SJSA1 (cell line): ENCODE measurements around the gene SH3D21. TPM values are rescaled to one million over a fixed set of nuclear protein-coding genes. Genes with fewer than 3 reads are reported as not detected.

Source experiments
- DNase-seq, 2 experiments: peaks; one replicate each; pipeline ENCODE4 v3.0.0-alpha.2; 2015 to 2020; ENCODE audit warnings: low spot score in 2 of 2, low read depth in 1 of 2
- H3K27ac ChIP-seq: fragments of 250-450 bp; sonication (Bioruptor Pico); 2 replicates; pipeline ENCODE4 v1.5.1; 2020; ENCODE audit warnings: mild to moderate bottlenecking, moderate library complexity
- H3K27me3 ChIP-seq: fragments of 250-450 bp; sonication (Bioruptor Pico); replicated peaks from 2 replicates; pipeline ENCODE4 v1.5.1; 2020; ENCODE audit warnings: mild to moderate bottlenecking, moderate library complexity
- H3K36me3 ChIP-seq: fragments of 250-450 bp; sonication (Bioruptor Pico); 2 replicates; pipeline ENCODE4 v1.5.1; 2020; ENCODE audit warnings: mild to moderate bottlenecking
- H3K4me1 ChIP-seq: fragments of 250-450 bp; sonication (Bioruptor Pico); replicated peaks from 2 replicates; pipeline ENCODE4 v1.6.1; 2021; ENCODE audit warnings: mild to moderate bottlenecking
- H3K4me3 ChIP-seq: fragments of 250-450 bp; sonication (Bioruptor Pico); 2 replicates; pipeline ENCODE4 v1.5.1; 2020; ENCODE audit warnings: mild to moderate bottlenecking
- H3K9me3 ChIP-seq: fragments of 250-450 bp; sonication (Bioruptor Pico); replicated peaks from 2 replicates; pipeline ENCODE4 v1.5.1; 2020; ENCODE audit warnings: mild to moderate bottlenecking
- total RNA-seq: library from RNA; depleted of rRNA; stranded (reverse); fragments of >200 nt; shearing (Covaris generic); gene quantifications from 2 replicates; pipeline ENCODE4 v1.2.3, GENCODE V29; 2014

SH3D21 gene
- total RNA-seq, 1 experiment from 2014 or later, result 1.5 TPM

DNA sequence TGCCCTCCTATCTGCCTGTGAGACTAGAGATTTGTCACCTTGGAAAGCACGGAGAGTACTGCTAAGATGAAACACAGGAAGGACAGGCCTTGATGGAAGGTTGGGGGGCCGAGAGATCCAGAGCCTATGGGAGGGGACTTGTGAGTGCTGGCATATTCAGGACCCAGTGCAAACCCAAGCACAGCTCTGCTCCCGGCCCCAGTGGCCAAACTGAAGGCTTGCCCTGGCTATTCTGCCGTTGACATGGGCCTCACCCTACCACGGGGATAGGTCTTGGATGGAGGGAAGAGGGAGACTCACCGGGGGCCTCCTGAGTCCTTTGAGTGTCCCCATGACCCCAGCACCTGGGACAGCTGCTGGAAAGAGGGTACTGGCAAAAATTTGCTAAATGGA lies 21.9 kb downstream of the SH3D21 start:
- H3K27ac ChIP-seq, result no peak overlapping the region
- peaks cover 3% of the 10 kb centered on the region for H3K36me3 ChIP-seq
- no peak overlapping the region for H3K4me3 ChIP-seq
- H3K4me1 ChIP-seq, result peaks cover 20% of the 10 kb centered on the region
- DNase-seq, result no peak
- H3K27me3 ChIP-seq, result no peaks in the 10 kb centered on the region
- H3K9me3 ChIP-seq, result peaks cover 3% of the 10 kb centered on the region

DNA sequence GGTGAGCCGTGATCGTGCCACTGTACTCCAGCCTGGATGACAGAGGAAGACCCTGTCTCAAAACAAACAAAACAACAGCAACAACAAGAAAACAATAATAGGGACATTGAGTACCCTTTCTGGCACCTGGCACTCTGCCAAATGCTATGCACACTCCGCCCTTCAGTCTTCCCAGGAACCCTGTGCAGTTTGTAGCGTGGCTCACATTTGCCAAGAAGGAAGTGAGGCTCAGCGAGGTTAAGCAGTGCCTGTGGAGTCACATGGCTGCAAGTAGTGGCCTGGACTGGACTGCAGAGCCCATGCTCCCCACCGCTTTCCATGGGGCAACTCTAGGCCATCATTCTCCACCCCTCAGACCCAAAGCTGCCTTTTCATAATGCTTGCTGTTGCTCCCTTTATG lies 22.5 kb downstream of the SH3D21 start:
- no peak for DNase-seq
- no peak overlapping the region for H3K4me3 ChIP-seq
- H3K36me3 ChIP-seq, result no peaks in the 10 kb centered on the region
- no peaks in the 10 kb centered on the region for H3K27me3 ChIP-seq
- no peaks in the 10 kb centered on the region; the same call in 1 of the 2 replicates for H3K9me3 ChIP-seq
- peaks cover 16% of the 10 kb centered on the region for H3K4me1 ChIP-seq
- H3K27ac ChIP-seq, result no peak overlapping the region

DNA sequence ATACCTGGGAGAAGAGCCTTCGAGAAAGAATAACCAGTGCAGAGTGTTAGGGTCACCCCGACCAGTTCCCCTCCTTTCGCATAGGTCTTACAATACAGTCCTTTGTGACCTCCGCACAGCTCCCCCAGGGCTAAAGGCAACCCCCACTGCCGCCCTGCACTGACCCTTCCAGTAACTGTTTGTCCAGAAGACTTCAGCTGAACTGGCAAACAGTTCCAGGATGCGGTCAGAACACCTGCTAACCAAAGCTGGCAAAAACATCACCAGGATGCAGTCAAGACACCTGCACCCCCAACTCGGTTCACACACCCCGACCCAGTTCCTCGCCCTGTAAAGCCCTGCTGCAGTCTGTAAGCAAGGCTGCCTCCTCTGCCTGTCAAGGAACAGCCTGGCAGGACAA lies 23.6 kb downstream of the SH3D21 start:
- Histone ChIP-seq H3K36me3 (no peaks in the 10 kb centered on the region), H3K27me3 (no peaks in the 10 kb centered on the region), H3K27ac (no peak overlapping the region), H3K9me3 (no peaks in the 10 kb centered on the region), H3K4me3 (no peak overlapping the region), H3K4me1 (peaks cover 8% of the 10 kb centered on the region)
- no peak for DNase-seq

DNA sequence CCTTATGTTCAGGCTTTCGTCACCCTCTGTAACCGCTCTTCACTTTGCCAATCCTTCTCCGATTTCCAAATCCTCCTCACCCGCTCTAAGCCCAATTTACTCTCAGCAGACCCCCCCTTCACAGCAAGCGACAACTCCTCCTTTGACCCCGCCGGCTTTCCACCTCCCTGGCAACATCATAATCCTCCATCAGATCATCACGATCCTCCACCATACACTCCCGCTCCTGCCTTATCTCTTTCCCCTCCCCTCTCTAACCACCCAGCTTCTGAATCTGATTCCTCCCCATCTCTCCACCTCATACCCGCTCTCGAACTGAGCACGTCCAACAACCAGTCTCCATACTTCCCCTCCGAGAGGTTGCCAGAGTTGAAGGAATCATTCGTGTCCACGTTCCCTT lies 24.8 kb downstream of the SH3D21 start:
- Histone ChIP-seq H3K4me3 (no peak overlapping the region), H3K36me3 (no peaks in the 10 kb centered on the region), H3K27ac (no peak overlapping the region), H3K27me3 (no peaks in the 10 kb centered on the region), H3K4me1 (peaks cover 8% of the 10 kb centered on the region), H3K9me3 (no peaks in the 10 kb centered on the region)
- no peak for DNase-seq

DNA sequence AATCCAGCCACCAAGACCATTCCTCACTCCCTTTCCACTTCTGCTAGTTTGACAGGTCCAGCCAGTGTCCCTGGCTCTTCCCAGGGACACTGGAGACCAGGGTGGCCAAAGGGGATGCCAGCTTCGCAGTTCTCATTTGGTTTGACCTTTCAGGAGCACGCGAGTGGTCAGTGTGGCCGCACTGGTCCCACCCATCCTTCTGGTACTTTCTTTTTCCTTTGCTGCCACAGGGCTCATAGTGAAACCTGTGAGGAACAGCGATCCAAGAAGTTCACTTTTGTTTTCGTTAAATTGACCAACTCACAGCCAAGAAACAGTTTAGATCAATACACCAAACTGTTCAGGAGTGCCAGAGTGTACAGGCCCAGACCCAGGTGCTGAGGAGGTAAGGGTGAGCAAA lies 31.7 kb downstream of the SH3D21 start:
- H3K36me3 ChIP-seq, result peaks cover 32% of the 10 kb centered on the region
- DNase-seq, result no peak
- H3K4me1 ChIP-seq, result peaks cover 5% of the 10 kb centered on the region
- no peaks in the 10 kb centered on the region for H3K27me3 ChIP-seq
- no peak overlapping the region for H3K4me3 ChIP-seq
- no peaks in the 10 kb centered on the region for H3K9me3 ChIP-seq
- H3K27ac ChIP-seq, result no peak overlapping the region

DNA sequence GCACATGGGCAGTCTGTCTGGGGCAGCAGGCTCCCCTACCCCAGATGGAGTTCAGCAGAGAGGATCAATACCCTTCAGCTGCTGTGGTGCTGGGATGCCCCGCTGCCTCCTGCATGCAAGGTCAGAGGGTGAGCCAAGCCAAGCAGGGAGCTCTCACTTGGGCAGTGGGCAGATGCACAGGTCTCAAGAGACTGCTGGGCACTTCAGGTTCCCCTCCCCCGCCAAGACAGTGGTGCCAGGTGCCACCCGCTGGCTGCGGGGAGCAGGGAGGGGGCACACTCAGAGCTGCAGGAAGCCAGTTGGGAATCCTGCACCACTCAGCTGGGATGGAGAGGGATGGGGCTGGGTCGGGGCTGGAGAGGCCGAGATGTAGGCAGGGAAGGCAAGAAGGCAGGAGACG lies 33.0 kb downstream of the SH3D21 start:
- Histone ChIP-seq H3K4me1 (peaks cover 19% of the 10 kb centered on the region), H3K27ac (no peak overlapping the region), H3K4me3 (no peak overlapping the region), H3K27me3 (no peaks in the 10 kb centered on the region), H3K36me3 (peaks cover 45% of the 10 kb centered on the region), H3K9me3 (no peaks in the 10 kb centered on the region)
- DNase-seq, result no peak

DNA sequence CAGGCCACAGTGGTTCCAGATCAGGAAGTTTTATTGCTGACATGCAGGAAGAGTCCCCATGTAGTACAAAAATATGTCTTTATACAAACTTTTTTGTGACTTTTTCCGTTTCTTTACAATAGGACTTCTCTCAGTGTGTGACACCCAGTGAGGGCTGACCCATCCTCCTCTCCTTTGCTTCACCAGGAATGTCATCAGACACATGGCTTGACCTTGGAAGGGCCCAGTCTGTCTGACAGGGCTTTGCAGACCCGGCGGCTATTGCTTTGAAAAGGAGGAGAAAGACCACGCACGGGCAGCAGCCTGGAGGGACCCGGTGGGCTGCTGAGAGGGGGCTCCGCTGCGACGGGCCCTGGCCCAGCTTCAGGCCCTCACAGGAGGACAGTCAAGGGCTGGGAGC lies 33.4 kb downstream of the SH3D21 start:
- peaks cover 49% of the 10 kb centered on the region for H3K36me3 ChIP-seq
- no peak overlapping the region for H3K27ac ChIP-seq
- no peaks in the 10 kb centered on the region for H3K27me3 ChIP-seq
- H3K4me3 ChIP-seq, result no peak overlapping the region
- DNase-seq, result no peak
- no peaks in the 10 kb centered on the region for H3K9me3 ChIP-seq
- H3K4me1 ChIP-seq, result peaks cover 21% of the 10 kb centered on the region

DNA sequence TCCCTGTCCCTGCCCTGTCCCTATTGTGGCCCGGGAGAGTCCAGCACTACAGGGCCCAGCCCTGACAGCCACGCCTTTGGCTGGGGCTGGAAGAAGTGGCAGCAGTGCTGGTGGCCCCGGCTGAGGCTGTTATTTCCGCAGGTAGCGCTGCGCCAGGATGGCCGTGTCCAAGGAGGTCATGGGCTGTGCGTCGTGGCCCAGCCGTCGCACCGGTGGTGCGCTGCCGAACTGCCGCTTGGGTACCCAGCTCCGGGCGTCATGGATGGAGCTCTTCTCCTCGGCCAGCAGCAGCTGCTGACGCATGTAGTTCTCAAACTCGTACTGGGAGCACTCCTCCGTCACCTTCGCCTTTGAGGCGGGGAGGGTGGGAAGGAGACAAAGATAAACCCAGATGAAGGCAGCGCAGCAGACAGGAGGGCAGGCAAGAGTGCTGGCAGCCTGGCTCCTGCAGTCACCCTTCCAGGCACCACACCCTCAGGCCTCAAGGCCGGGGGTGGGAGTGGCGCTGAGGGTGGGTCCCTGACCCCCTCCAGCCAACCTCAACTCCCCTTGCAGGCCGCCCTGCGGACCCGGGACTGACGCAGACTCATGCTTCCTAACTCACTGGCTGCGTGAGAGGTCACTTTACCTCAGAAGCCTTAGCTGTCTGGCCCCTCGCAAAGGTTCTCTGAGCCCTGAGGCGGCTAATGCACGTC lies 35.6 kb downstream of the SH3D21 start:
- H3K4me3 ChIP-seq, result no peak overlapping the region
- H3K27me3 ChIP-seq, result no peaks in the 10 kb centered on the region
- H3K36me3 ChIP-seq, result peaks cover 66% of the 10 kb centered on the region
- H3K4me1 ChIP-seq, result peaks cover 21% of the 10 kb centered on the region
- H3K9me3 ChIP-seq, result no peaks in the 10 kb centered on the region
- H3K27ac ChIP-seq, result no peak overlapping the region
- no peak for DNase-seq

DNA sequence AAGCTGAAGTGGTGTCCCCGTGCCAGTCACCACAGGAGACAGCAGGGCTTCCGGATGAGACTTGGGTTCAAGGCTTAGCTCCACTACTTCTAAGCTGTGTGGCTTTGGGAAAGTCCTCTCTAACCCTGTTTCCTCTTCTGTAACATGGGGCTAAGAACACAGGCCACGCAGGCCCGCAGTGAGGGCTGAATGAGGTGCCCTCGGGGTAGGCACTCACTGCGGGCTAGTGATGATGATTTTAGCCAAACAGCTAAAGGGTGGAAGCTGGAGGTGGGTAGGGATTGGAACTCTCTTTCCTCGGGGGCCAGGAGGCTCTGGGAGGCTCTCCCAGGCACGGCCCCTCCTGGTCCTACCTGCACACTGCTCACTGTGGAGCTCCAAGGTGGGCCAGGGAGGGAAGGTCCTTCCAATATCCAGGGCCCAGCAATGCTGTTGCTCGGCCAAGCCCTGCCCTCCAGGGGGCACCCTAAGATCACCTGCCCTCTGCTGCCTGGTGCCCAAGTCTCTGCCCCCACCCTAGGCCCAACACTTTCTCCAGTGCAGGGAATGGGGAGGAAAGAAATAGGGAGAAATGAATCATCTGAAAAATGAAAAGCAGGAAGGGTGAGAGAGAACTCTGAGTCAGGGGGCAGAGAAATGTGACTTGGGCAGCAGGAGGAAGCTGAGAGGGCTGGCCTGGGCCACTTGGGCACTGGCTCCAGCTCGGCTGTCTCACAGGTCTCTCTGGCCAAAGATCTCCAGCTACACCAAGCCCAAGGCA lies 36.4 kb downstream of the SH3D21 start:
- DNase-seq, result peak; percentile 83 to 86
- peak overlapping the region; percentile 67 for H3K27ac ChIP-seq
- H3K4me3 ChIP-seq, result no peak overlapping the region
- H3K4me1 ChIP-seq, result peaks cover 21% of the 10 kb centered on the region
- H3K9me3 ChIP-seq, result no peaks in the 10 kb centered on the region
- H3K27me3 ChIP-seq, result no peaks in the 10 kb centered on the region
- peaks cover 71% of the 10 kb centered on the region for H3K36me3 ChIP-seq

DNA sequence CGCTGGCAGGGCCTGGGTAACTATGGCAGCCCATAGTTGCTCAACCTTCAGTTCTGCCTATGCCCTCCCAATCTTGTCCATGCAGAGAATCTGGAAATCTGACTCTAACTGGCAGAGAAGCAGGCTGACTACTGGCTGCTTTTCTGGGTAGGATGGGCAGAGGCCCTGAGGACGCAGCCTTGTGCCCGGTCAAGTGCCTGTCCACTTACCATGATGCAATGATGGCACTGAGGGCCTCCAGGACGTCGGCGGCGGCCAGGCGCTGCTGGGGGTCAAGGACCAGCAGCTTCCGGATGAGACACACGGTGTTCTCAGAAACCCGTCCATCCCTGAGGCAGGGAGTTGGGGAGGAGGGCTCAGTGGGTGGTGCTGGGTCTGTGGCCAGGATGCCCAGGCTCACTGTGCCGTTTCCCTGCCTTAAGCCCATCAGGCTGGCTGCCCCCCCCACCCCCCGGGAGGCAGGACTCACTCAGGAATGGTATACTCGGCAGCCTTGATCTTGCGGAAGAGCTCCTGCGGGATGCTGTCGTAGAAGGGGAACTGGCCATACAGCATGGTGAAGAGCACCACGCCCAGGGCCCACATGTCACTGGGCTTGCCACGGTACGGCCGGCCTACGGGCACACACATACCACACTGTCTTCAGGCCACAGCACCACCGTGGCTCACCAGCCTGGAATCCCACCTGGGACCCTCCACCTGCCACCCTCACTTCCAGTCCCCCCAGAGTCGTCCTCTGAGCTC lies 37.7 kb downstream of the SH3D21 start:
- no peak for DNase-seq
- Histone ChIP-seq H3K4me3 (no peak overlapping the region), H3K4me1 (peaks cover 22% of the 10 kb centered on the region), H3K27ac (peak overlapping the region; percentile 67; the same call in 1 of the 2 replicates), H3K27me3 (no peaks in the 10 kb centered on the region), H3K36me3 (peaks cover 84% of the 10 kb centered on the region), H3K9me3 (no peaks in the 10 kb centered on the region)

DNA sequence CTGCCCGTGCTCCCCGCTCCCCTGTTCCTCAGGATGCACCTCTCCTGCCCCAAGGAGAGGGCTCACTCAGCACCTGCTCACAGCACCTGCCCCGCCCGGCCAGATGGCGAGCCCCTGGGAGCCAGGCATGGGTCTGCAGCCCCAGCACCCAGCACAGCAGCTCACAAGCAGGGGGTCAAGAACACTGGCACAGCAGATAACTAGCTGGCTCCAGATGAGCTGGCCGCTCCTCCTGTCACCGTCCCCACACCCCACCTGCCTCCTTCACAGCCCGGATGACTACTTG lies 38.2 kb downstream of the SH3D21 start:
- Histone ChIP-seq H3K27me3 (no peaks in the 10 kb centered on the region), H3K27ac (no peak overlapping the region), H3K4me3 (no peak overlapping the region), H3K4me1 (peaks cover 27% of the 10 kb centered on the region), H3K9me3 (no peaks in the 10 kb centered on the region), H3K36me3 (peaks cover 89% of the 10 kb centered on the region)
- DNase-seq, result no peak

DNA sequence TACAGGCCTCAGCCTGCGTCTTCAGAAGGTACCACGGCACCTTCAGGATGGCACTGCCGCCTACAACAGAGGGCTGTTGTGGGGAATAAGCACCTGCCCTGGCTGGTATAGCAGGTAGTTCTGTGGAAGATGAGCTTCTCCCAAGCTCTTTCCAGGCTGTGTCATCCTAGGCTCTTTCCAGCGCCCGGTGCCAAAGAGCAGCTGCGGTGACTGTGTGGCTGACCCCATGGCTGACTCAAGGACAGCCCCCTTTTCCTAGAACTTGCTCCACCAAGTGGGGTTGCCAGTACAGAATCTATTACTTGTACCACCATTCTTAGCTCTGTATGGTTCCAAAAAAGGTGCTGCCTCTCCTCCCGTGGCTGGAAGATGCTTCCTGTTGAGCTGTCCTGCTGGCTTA lies 39.2 kb downstream of the SH3D21 start:
- Histone ChIP-seq H3K4me1 (peaks cover 37% of the 10 kb centered on the region), H3K27ac (no peak overlapping the region), H3K9me3 (no peaks in the 10 kb centered on the region), H3K36me3 (peaks cover 84% of the 10 kb centered on the region), H3K27me3 (no peaks in the 10 kb centered on the region), H3K4me3 (no peak overlapping the region)
- no peak for DNase-seq

DNA sequence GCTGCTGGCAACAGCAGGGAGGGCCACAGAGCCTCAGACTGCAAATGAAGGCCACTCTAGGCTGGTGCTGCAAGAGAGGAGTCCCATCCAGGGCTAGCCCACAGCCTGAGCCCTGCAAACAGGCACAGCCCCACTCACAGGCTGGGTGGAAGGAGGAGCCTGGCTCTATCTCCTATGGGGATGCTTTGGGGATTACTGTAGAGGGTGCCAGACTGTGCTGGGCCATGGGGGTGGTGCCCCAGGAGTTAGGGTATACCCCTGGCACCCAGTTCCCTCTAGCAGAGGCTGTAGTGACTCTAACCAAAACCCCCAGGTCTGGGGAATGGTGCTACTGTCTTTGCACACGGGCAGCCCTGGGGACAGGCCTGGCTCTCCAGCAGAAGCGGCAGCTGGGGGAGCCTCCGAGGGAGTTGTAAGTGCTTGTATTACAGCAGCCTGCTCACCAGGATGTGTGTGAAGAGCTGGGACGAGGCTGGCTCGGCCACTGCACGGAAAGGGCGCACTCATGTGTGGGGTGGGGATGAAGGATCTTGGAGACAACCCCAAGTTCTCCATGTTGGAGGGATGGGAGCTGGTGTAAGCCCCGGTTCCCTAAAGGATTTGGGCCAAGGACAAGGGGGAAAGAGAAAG lies 40.7 kb downstream of the SH3D21 start:
- H3K4me3 ChIP-seq, result no peak overlapping the region
- no peaks in the 10 kb centered on the region for H3K9me3 ChIP-seq
- no peaks in the 10 kb centered on the region for H3K27me3 ChIP-seq
- no peak overlapping the region for H3K27ac ChIP-seq
- peaks cover 52% of the 10 kb centered on the region for H3K4me1 ChIP-seq
- peaks cover 73% of the 10 kb centered on the region for H3K36me3 ChIP-seq
- DNase-seq, result no peak

DNA sequence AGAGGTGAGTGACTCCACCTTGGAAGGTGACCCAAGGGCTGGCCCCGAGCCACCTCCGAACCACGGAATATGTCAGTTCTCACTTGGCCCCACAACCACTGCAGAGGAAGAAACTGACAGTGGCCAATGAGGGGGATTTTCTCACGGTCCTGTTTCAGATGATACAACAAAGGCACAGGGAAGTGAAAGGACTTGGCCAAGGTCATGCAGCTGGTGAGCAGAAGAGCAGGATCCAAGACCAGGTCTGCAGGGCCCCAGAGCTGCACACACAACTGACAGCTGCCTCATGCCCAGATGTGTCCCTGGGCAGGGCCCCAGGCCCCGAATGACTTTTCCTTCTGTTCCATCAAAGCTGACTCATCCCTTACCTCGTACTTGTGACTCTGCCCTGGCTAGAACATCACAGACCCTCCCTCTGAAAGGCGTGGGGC lies 43.1 kb downstream of the SH3D21 start:
- H3K4me3 ChIP-seq, result no peak overlapping the region
- peaks cover 51% of the 10 kb centered on the region for H3K4me1 ChIP-seq
- no peaks in the 10 kb centered on the region for H3K27me3 ChIP-seq
- H3K27ac ChIP-seq, result peak overlapping the region; percentile 99
- H3K9me3 ChIP-seq, result no peaks in the 10 kb centered on the region
- DNase-seq, result peak; percentile 49 to 65
- H3K36me3 ChIP-seq, result peaks cover 76% of the 10 kb centered on the region
